Adrenal gland (tissue), 12 donors: ENCODE results near the gene CHTF18. TPM values are rescaled to one million over a fixed set of nuclear protein-coding genes. Genes with fewer than 3 reads are reported as not detected.

Source experiments
- DNase-seq, 7 donors: peaks; one replicate each; pipeline ENCODE4 v3.0.0-alpha.2; 2019 to 2020
- H3K27ac ChIP-seq, 5 donors: fragments of 200-600 bp; sonication (generic) in 4 of 5; 1 replicate in 3 of 5; 2 replicates in 2 of 5; pipeline versions ENCODE4 v1.5.1 to v1.8.0; 2016 to 2020; ENCODE audit warnings: mild to moderate bottlenecking in 1 of 5
- H3K27me3 ChIP-seq: fragments of 200-600 bp; 2 replicates; pipeline ENCODE4 v1.8.0; 2021
- H3K36me3 ChIP-seq, 2 donors: fragments of 200-600 bp; replicated peaks in 1 of 2; 1 replicate in 1 of 2; 2 replicates in 1 of 2; pipeline versions ENCODE4 v1.5.1 to v1.8.0; 2018 to 2022
- H3K4me1 ChIP-seq, 2 donors: fragments of 200-600 bp; replicated peaks in 1 of 2; 1 replicate in 1 of 2; 2 replicates in 1 of 2; pipeline versions ENCODE4 v1.5.1 to v1.8.0; 2018 to 2021
- H3K4me3 ChIP-seq, 4 donors: fragments of 200-600 bp; sonication (generic) in 3 of 4; one replicate each; pipeline ENCODE4 v1.5.1; 2016 to 2018
- H3K9me3 ChIP-seq, 3 donors: fragments of 200-600 bp; sonication (generic) in 1 of 3; replicated peaks in 1 of 3; 1 replicate in 2 of 3; 2 replicates in 1 of 3; pipeline versions ENCODE4 v1.5.1 to v1.8.0; 2016 to 2021
- CTCF ChIP-seq, 6 experiments: fragments of 450-650 bp in 4 of 6; fragments of 200-600 bp in 2 of 6; sonication (generic) in 1 of 6; IDR thresholded peaks; 1 replicate in 5 of 6; 2 replicates in 1 of 6; pipeline versions ENCODE4 v1.5.1 to v1.8.0; 2016 to 2021; ENCODE audit warnings: antibody characterized with exemption in 6 of 6, mild to moderate bottlenecking in 2 of 6, moderate library complexity in 1 of 6
- POLR2A ChIP-seq, 2 donors: fragments of 450-650 bp; IDR thresholded peaks; one replicate each; pipeline ENCODE4 v1.6.1; 2017; ENCODE audit warnings: antibody characterized with exemption in 2 of 2, mild to moderate bottlenecking in 2 of 2, moderate library complexity in 1 of 2
- WGBS, 4 donors: extraction: QIAGEN DNeasy Blood & Tissue Kit in 2 of 4; methylation state at CpG; one replicate each; pipeline versions ENCODE4 v1.1.5 to v1.1.7; 2013 to 2017; 5-methylcytosine and 5-hydroxymethylcytosine counted together
- intact Hi-C, 2 donors: fragments of 100-400 bp; cut with DNase I; formaldehyde crosslinking; loops; one replicate each; pipeline versions ENCODE4 v1.14.1 to v1.15.0; 2022 to 2023
- polyA plus RNA-seq, 3 donors: library from polyadenylated mRNA; stranded (reverse); fragments of 200-250 nt in 2 of 3; fragments of 350-450 nt in 1 of 3; fragmentation: Illumina TruSeq in 1 of 3; extraction: RNeasy Lipid Tissue Mini Kit (QIAGEN cat#74804) in 1 of 3; gene quantifications; one replicate each; pipeline ENCODE4 v1.2.3, GENCODE V29; 2013 to 2014
- total RNA-seq, 9 donors: library from RNA; depleted of rRNA in 4 of 9; stranded (reverse); fragments of >200 nt in 4 of 9; fragments of 120-200 nt in 1 of 9; fragmentation: NEBNext Ultra II Directional in 1 of 9; extraction: Animal tissue kit (Norgen Biotek cat#: 25700) in 1 of 9; gene quantifications; one replicate each; pipeline versions ENCODE4 v1.1.0 to v1.2.4, GENCODE V29; 2013 to 2023
- donor health status: healthy with polysubstance abuse.
- donor health status: Bipolar disorder and iron deficiency.
- donor health status: DM: yes; HTN: yes; CAD: no.
- donor health status: DM: no; HTN: no; CAD: no.
- donor health status: DM: no; HTN: no; CAD: no.
- donor health status: DM: yes; HTN: yes; CAD: no.

Gene CHTF18
- total and polyA plus RNA-seq, 12 donors = 0.29 to 69.8 (median 11.4) TPM

GRCh38 chr16:824194-824593, 35.8 kb downstream of the CHTF18 start:
- intact Hi-C loops = no loop called here
- no peak overlapping the region for H3K27ac ChIP-seq
- H3K36me3 ChIP-seq = no peaks in the 10 kb centered on the region
- DNase-seq = no peak
- no peaks in the 10 kb centered on the region for H3K9me3 ChIP-seq
- 90 to 94% (median 91%) methylated on average over 10 to 22 of the region's 22 CpGs for WGBS, 4 donors
- H3K27me3 ChIP-seq = no peaks in the 10 kb centered on the region
- no peak for TF ChIP-seq CTCF (IDR thresholded peaks at IDR 0.05)
- peaks cover 8 to 11% of the 10 kb centered on the region in 2 donors for H3K4me1 ChIP-seq
- H3K4me3 ChIP-seq = no peak overlapping the region

DNA sequence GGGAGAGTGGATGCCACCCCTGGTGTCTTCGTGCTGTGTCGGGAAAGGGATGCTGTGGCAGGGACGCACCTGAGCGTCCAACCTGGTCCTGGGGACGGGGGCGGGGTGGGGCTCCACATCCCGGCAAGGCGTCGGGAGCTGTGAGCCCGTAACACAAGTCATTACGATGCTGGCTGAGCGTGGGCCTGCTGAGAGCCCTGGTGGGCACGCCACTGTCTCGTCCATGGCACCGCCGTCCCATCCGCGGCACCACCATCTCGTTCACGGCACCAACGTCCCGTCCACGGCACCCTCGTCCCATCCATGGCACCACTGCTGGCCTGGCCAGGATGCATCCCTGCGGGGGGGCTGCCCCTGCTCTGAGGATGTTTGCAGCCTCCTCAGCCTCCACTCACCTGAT, 36.2 kb downstream of the CHTF18 start:
- TF ChIP-seq CTCF (IDR thresholded peaks at IDR 0.05) = no peak
- TF ChIP-seq POLR2A (IDR thresholded peaks at IDR 0.05) = no peak
- Histone ChIP-seq H3K4me1 (peaks cover 8 to 11% of the 10 kb centered on the region in 2 donors), H3K9me3 (no peaks in the 10 kb centered on the region), H3K27ac (no peak overlapping the region), H3K36me3 (no peaks in the 10 kb centered on the region), H3K27me3 (no peaks in the 10 kb centered on the region), H3K4me3 (no peak overlapping the region)
- intact Hi-C loops = no loop called here
- 89 to 93% (median 91%) methylated on average over 22 to 25 of the region's 25 CpGs for WGBS, 4 donors
- DNase-seq = no peak

DNA sequence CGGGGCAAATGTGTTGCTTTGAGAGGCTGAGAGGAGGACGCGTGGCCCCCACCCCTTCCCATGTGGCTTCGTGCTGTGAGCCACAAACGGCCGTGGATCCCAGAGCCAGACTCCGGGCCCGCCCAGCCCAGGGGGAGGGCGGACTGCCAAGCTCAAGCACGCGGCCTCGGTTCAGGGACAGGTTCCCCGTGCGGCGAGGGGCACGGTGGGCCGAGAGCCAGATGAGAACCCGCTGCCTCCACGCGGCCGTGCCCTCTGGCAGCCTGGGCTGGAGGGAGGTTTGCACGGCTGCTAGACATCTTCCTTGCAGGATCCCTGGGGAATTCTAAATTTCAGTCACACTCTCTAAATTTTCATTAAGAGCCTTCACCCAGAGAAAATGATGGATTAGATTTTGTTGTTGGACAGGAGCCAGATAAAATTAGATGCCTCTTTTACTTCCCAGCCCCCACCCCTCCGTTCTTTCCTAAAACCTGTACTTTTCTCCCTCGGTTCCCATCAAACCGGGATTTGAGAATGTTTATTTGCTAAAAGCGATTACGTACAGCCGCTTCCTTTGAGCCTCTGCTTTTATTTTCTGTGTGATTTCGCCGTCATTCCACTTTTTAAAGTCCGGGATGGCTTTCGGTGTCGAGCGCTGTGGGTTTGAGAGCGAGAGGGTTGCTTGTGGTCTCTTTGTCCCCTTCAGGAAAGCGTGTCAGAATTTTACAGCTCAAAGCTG, 37.1 kb downstream of the CHTF18 start:
- peaks cover 8 to 11% of the 10 kb centered on the region in 2 donors for H3K4me1 ChIP-seq
- no peak overlapping the region for H3K27ac ChIP-seq
- TF ChIP-seq POLR2A (IDR thresholded peaks at IDR 0.05) (no peak), CTCF (IDR thresholded peaks at IDR 0.05) (no peak)
- H3K36me3 ChIP-seq = no peaks in the 10 kb centered on the region
- DNase-seq = peak; percentile 77 to 87 (median 82)
- 37 to 60% (median 47%) methylated on average over 20 to 36 of the region's 36 CpGs for WGBS, 4 donors
- intact Hi-C loops = no loop called here
- H3K4me3 ChIP-seq = peak overlapping the region in 1 of 4 donors; percentile 16
- no peaks in the 10 kb centered on the region for H3K27me3 ChIP-seq
- H3K9me3 ChIP-seq = no peaks in the 10 kb centered on the region

- H3K9me3 ChIP-seq = no peaks in the 10 kb centered on the region
- TF ChIP-seq CTCF (IDR thresholded peaks at IDR 0.05) (no peak), POLR2A (IDR thresholded peaks at IDR 0.05) (no peak)
- no peak for DNase-seq
- H3K4me1 ChIP-seq = peaks cover 8 to 11% of the 10 kb centered on the region in 2 donors
- no peaks in the 10 kb centered on the region for H3K36me3 ChIP-seq
- no peak overlapping the region for H3K4me3 ChIP-seq
- no peaks in the 10 kb centered on the region for H3K27me3 ChIP-seq
- WGBS, 4 donors = 87 to 97% (median 96%) methylated on average over 24 of the region's 24 CpGs
- no peak overlapping the region for H3K27ac ChIP-seq
- intact Hi-C loops = no loop called here
These were observed 39.1 kb downstream of the CHTF18 start for GRCh38 chr16:827513-827912.
